22Rv1 (cell line): ENCODE measurements around the gene DCDC1.
"Not testable (repeated sequence)": the region's sequence is repeated elsewhere in the genome, so short reads cannot be mapped to it uniquely, and the experiment has no call there.

Experiments used
- CTCF ChIP-seq: fragments of 450-650 bp; IDR thresholded peaks from 2 replicates; pipeline ENCODE4 v1.5.1; 2017; ENCODE audit warnings: mild to moderate bottlenecking
- ZFX ChIP-seq: fragments of 450-650 bp; IDR thresholded peaks from 2 replicates; pipeline ENCODE4 v1.6.1; 2017; ENCODE audit warnings: antibody characterized with exemption, borderline replicate concordance

GRCh38 chr11:30947715-30948114, 421.8 kb downstream of the DCDC1 start:
- not testable (repeated sequence) for TF ChIP-seq CTCF, ZFX
